Measurements from ENCODE around the gene ZFYVE21.

- TF ChIP-seq CTCF (conservative IDR thresholded peaks at IDR 0.05), result no peak
- no peak for TF ChIP-seq EZH2 (IDR thresholded peaks at IDR 0.05; ENCODE audit: low read depth)
Observed at GRCh38 chr14:103758059-103758776, 42.6 kb downstream of the ZFYVE21 start.
